IPS-18c (cell line): ENCODE data around the gene FAM20C.
A peak's percentile ranks its signal among the peaks of the same experiment; 100 is the strongest.

Experiments used
- H3K4me3 ChIP-seq: 2 replicates; pipeline ENCODE4 v1.7.0; 2013; ENCODE audit warnings: low read depth, mild to moderate bottlenecking, low read length, moderate library complexity; ENCODE audit not compliant: insufficient read depth
- H3K9me3 ChIP-seq: one replicate; pipeline ENCODE4 v1.6.1; 2013; ENCODE audit warnings: mild to moderate bottlenecking, low read length, moderate library complexity; ENCODE audit not compliant: control insufficient read depth, insufficient read depth

The FAM20C gene

GRCh38 chr7:276230-276835 lies 84.0 kb downstream of the FAM20C start:
- peak overlapping the region; percentile 9; the same call in 1 of the 2 replicates for H3K4me3 ChIP-seq
- peaks cover 8% of the 10 kb centered on the region for H3K9me3 ChIP-seq

DNA sequence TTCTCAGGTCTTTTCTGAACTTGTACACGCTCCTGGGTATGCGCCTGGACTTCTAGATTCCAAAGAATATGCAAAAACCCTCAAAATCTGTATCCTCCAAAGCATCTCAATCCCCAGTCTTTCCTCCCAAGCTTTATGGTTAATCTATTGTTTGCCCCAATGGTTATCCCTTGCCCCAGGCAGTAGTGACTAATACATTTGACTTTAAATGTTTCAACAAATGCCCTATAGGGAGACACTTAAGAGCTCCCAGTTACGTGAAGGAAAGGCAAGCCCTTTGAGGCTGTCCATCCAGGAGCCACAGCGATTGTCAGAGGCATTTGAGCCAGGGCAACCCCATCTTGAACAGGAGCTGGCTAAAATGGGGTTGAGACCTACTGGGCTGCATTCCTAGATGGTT lies 84.9 kb downstream of the FAM20C start:
- Histone ChIP-seq H3K4me3 (no peak overlapping the region), H3K9me3 (peaks cover 7% of the 10 kb centered on the region)

GRCh38 chr7:278081-278480 lies 85.7 kb downstream of the FAM20C start:
- no peak overlapping the region for H3K4me3 ChIP-seq
- peaks cover 9% of the 10 kb centered on the region for H3K9me3 ChIP-seq

- peaks cover 9% of the 10 kb centered on the region for H3K9me3 ChIP-seq
- H3K4me3 ChIP-seq, result no peak overlapping the region
Measured at GRCh38 chr7:279821-280220, 87.5 kb downstream of the FAM20C start.

DNA sequence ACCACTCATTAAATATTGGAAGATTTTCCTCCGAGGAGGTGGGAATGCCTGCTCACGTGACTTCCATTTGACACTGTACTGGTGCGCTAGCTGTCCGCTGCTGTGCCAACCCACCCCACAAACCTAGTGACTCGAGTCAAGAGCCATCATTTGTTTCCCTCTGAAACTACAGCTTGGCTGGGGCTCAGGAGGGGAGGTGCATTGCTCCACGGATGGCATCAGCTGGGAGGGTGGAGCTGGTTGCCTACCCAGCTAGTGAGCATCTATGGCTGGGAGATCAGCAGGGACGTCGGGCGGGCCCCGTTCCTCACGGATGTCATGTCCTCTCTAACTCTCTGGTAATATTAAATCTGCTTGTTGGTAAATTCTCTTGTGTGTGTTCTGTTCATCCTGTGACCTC lies 88.1 kb downstream of the FAM20C start:
- Histone ChIP-seq H3K9me3 (peaks cover 9% of the 10 kb centered on the region), H3K4me3 (no peak overlapping the region)

- peaks cover 4% of the 10 kb centered on the region for H3K9me3 ChIP-seq
- H3K4me3 ChIP-seq, result no peak overlapping the region
Measured at GRCh38 chr7:281637-282036, 89.3 kb downstream of the FAM20C start.

- Histone ChIP-seq H3K9me3 (peaks cover 4% of the 10 kb centered on the region), H3K4me3 (no peak overlapping the region)
Measured at GRCh38 chr7:282621-283020, 90.2 kb downstream of the FAM20C start.

- Histone ChIP-seq H3K9me3 (peaks cover 7% of the 10 kb centered on the region), H3K4me3 (no peak overlapping the region)
Measured at GRCh38 chr7:284762-285722, 92.7 kb downstream of the FAM20C start.

DNA sequence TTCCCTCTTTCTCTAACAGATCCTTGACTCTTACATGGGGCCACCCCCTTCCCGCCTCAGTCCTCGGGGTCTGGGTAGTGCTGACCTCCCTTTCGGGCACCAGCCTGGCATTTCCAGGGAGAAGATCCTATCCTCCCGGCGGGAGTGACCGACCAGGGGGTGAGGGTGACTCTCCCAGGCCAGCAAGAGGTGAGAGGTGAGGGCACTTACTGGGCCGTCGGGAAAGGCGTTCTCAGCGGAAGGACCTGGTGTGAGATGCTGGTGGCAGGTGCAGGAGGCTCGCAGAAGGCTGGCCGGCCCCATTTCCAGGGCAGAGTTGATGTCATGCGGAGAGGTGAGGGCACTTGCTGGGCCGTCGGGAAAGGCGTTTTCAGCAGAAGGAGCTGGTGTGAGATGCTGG lies 93.4 kb downstream of the FAM20C start:
- no peak overlapping the region for H3K4me3 ChIP-seq
- H3K9me3 ChIP-seq, result peaks cover 9% of the 10 kb centered on the region

DNA sequence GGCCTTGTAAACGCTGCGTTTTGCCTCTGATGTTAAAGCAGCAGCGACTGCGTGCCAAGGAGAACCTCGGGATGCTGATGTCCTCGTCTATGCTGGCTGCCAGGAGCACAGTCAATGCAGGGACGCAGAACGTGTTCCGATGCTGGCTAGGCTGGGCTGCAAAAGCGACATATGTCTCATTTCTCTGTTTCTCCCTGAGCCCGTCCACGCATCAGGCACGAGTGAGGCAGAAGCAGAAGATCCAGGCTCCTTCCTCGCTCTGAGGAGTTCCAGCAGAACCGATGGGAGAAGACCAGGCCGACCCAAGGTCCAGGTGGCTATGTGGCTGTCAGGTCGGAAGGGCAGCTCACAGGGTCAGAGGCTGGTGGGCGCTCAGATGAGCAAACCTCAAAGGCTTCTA lies 93.9 kb downstream of the FAM20C start:
- Histone ChIP-seq H3K9me3 (peaks cover 9% of the 10 kb centered on the region), H3K4me3 (no peak overlapping the region)

DNA sequence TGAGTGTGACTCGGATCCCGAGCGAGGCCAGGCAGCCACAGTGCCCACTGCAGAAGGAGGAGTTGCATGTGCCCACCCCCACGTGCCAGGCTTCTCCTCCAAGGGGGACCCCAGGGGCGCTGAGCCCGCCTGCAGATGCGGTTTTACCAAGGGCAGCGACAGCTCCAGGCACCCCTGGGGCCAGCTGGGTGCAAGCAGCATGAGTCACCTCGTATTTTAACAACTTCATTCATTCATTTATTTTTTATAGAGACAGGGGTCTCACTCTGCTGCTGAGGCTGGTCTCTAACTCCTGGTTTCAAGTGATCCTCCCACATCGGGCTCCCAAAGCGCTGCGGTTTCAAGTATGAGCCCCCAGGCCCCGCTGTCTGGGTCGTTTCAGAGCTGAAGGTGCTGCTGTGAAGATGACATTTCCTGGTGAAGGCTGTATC lies 96.3 kb downstream of the FAM20C start:
- Histone ChIP-seq H3K9me3 (peaks cover 7% of the 10 kb centered on the region), H3K4me3 (no peak overlapping the region)

GRCh38 chr7:289209-289755 lies 96.9 kb downstream of the FAM20C start:
- Histone ChIP-seq H3K4me3 (peak overlapping the region; percentile 40; the same call in 1 of the 2 replicates), H3K9me3 (peaks cover 7% of the 10 kb centered on the region)

GRCh38 chr7:289756-290553 lies 97.6 kb downstream of the FAM20C start, which contains the start of gene FOXL3:
Gene FOXL3 (plus strand): TSS chr7:290170. CDS start chr7:290170, 0 bp downstream.
- peaks cover 7% of the 10 kb centered on the region for H3K9me3 ChIP-seq
- H3K4me3 ChIP-seq, result peak within 1 kb of the TSS; percentile 40; the same call in 1 of the 2 replicates

GRCh38 chr7:290554-291372 lies 98.4 kb downstream of the FAM20C start:
- Histone ChIP-seq H3K9me3 (peaks cover 6% of the 10 kb centered on the region), H3K4me3 (peak overlapping the region; percentile 40; the same call in 1 of the 2 replicates)

DNA sequence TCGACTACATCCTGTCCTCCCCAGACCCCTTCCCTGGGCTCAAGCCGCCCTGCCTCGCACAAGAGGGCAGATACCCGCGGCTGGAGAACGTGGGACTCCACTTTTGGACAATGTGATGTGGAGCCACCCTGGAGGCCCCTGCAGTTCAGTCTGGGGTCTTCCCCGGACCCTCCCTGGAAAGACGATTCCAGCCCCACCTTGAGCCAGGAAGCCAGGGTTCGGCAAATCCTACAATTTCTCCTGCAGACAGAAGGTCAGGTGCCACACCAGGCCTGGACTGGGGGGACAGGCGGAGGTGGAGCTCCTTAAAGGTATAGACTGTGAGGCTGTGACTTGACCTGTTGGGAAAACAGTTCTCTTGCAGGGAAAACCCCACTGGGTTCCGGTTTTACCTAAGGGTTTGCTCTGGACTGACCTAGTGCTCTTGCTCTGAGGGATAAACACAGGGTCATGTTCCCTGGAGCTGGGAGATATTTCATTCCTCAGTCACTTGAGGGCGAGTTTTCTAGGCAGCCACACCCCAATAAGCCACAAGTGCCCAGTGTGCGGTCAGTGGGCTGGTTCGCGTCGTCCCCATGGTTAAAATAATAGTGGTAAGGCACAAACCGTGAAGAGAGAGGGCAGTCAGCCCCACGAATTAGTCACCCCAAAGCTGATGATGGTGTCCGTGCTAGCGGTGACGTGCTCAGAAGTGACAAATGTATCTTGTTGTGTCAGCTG lies 99.2 kb downstream of the FAM20C start:
- no peak overlapping the region for H3K4me3 ChIP-seq

GRCh38 chr7:292226-292625 lies 99.9 kb downstream of the FAM20C start:
- H3K9me3 ChIP-seq, result peaks cover 5% of the 10 kb centered on the region
- H3K4me3 ChIP-seq, result no peak overlapping the region

More for the DNA sequence above, 99.2 kb downstream of the FAM20C start:
- peaks cover 5% of the 10 kb centered on the region for H3K9me3 ChIP-seq
